Raji (cell line): ENCODE results near the gene THEM5.

Source experiments
- POLR2A ChIP-seq: IDR thresholded peaks from 2 replicates; pipeline ENCODE4 v1.6.1; 2011; ENCODE audit warnings: low read depth, low read length, control low read depth; ENCODE audit not compliant: insufficient read depth

THEM5 gene

GRCh38 chr1:151853411-151853943, at the start of gene THEM5:
Gene THEM5, minus strand, starts transcription at chr1:151853712. Its CDS starts 147 bp downstream, at chr1:151853565.
- no peak for TF ChIP-seq POLR2A

- no peak for TF ChIP-seq POLR2A
Observed at GRCh38 chr1:151902858-151903257, 49.3 kb upstream of the THEM5 start.

- TF ChIP-seq POLR2A: no peak
Observed at GRCh38 chr1:151898519-151898991, 45.0 kb upstream of the THEM5 start.

- no peak for TF ChIP-seq POLR2A
Observed at GRCh38 chr1:151897991-151898431, 44.5 kb upstream of the THEM5 start.

- TF ChIP-seq POLR2A: no peak
Observed at GRCh38 chr1:151893176-151893924, 39.8 kb upstream of the THEM5 start.

GRCh38 chr1:151892190-151892589, 38.7 kb upstream of the THEM5 start:
- TF ChIP-seq POLR2A: no peak

GRCh38 chr1:151891512-151891911, 38.0 kb upstream of the THEM5 start:
- no peak for TF ChIP-seq POLR2A

- no peak for TF ChIP-seq POLR2A
Observed at GRCh38 chr1:151888972-151889570, 35.6 kb upstream of the THEM5 start.

GRCh38 chr1:151887028-151887427, 33.5 kb upstream of the THEM5 start:
- TF ChIP-seq POLR2A: no peak

GRCh38 chr1:151885479-151885878, 32.0 kb upstream of the THEM5 start:
- no peak for TF ChIP-seq POLR2A

GRCh38 chr1:151882466-151882865, 29.0 kb upstream of the THEM5 start:
- TF ChIP-seq POLR2A: no peak

- TF ChIP-seq POLR2A: no peak
Observed at GRCh38 chr1:151881479-151881878, 28.0 kb upstream of the THEM5 start.

- TF ChIP-seq POLR2A: no peak
Observed at GRCh38 chr1:151875419-151876097, 22.0 kb upstream of the THEM5 start.

- TF ChIP-seq POLR2A: no peak
Observed at GRCh38 chr1:151871284-151872030, 17.9 kb upstream of the THEM5 start.

GRCh38 chr1:151868486-151868885, 15.0 kb upstream of the THEM5 start:
- TF ChIP-seq POLR2A: no peak
